Measurements from ENCODE around the gene TBC1D8B.

DNA sequence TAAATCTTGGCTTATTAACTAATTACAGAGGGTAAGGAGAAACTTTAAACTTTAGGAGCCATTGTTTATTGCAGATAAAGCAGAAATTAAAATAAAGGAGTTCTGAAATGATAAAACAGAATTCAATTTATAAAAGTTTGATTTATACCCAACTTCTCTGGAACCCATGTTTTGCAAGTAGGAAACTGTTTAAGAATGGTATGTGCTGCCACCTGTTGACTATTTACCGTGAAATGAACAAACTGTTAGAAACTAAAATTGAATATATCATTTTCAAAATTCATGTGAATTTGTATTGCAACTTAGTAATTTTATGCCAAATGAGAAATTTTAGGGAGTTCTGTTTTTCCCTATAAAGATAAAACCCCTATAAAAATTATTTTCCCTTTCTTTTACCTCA lies 11.0 kb upstream of the TBC1D8B start:
- TF ChIP-seq, protein P1, sequence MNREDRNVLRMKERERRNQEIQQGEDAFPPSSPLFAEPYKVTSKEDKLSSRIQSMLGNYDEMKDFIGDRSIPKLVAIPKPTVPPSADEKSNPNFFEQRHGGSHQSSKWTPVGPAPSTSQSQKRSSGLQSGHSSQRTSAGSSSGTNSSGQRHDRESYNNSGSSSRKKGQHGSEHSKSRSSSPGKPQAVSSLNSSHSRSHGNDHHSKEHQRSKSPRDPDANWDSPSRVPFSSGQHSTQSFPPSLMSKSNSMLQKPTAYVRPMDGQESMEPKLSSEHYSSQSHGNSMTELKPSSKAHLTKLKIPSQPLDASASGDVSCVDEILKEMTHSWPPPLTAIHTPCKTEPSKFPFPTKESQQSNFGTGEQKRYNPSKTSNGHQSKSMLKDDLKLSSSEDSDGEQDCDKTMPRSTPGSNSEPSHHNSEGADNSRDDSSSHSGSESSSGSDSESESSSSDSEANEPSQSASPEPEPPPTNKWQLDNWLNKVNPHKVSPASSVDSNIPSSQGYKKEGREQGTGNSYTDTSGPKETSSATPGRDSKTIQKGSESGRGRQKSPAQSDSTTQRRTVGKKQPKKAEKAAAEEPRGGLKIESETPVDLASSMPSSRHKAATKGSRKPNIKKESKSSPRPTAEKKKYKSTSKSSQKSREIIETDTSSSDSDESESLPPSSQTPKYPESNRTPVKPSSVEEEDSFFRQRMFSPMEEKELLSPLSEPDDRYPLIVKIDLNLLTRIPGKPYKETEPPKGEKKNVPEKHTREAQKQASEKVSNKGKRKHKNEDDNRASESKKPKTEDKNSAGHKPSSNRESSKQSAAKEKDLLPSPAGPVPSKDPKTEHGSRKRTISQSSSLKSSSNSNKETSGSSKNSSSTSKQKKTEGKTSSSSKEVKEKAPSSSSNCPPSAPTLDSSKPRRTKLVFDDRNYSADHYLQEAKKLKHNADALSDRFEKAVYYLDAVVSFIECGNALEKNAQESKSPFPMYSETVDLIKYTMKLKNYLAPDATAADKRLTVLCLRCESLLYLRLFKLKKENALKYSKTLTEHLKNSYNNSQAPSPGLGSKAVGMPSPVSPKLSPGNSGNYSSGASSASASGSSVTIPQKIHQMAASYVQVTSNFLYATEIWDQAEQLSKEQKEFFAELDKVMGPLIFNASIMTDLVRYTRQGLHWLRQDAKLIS (CRISPR knock-in tag; IDR thresholded peaks at IDR 0.05) = no peak
- TF ChIP-seq BRCA1 (CRISPR knock-in tag; IDR thresholded peaks at IDR 0.05) = no peak
- no peak for TF ChIP-seq ZNF430 (CRISPR knock-in tag; IDR thresholded peaks at IDR 0.05)
- TF ChIP-seq TBL1XR1 (IDR thresholded peaks at IDR 0.05; ENCODE audit: borderline replicate concordance, low read length, partially characterized antibody) = no peak
- no peak for TF ChIP-seq TAF1 (CRISPR knock-in tag; IDR thresholded peaks at IDR 0.05)

Measured in HepG2 (cell line).